GF-D8 (cell line): ENCODE results near the gene SGMS1.
"Not testable (repeated sequence)": the region's sequence is repeated elsewhere in the genome, so short reads cannot be mapped to it uniquely, and the experiment has no call there.

Experiments
- DNase-seq: peaks from one replicate; lab custom pipeline; 2025; lab: John Stamatoyannopoulos, UW

The SGMS1 gene

GRCh38 chr10:50580262-50580891 lies 43.4 kb downstream of the SGMS1 start:
- no peak for DNase-seq

GRCh38 chr10:50579491-50580261 lies 44.1 kb downstream of the SGMS1 start:
- no peak for DNase-seq

GRCh38 chr10:50578949-50579348 lies 44.8 kb downstream of the SGMS1 start:
- no peak for DNase-seq

DNA sequence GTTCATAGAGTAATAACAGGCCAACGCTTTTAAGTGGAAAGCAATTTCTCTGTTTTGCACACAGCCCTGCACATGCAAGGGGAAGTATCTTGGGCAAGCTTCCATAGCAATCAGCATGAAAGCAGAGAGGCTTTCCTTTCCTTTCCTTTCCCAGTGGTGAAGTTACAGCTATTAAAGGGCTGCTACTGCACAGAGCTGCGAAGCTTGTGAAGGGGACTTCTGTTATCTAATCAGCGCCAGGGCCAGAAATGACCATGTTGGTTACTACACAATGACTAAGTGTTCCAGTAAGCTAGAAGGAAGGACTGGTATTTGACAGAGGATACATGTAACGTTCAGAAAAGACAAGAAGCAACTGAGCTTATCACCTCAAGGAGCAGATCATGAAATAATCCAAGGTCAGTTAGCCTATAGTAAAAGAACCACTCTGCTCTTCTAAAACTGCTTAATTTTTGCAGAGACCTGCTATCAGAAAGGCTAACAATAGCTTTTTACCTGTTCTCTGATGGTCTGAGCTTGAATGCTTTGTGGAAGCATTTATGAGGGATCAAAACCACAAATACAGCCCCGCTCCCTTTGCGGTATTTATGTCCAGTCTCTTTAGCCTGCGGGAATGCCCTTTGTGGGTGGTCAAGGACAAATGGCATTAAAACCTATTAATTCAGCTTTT lies 45.9 kb downstream of the SGMS1 start:
- peak; percentile 95 for DNase-seq

DNA sequence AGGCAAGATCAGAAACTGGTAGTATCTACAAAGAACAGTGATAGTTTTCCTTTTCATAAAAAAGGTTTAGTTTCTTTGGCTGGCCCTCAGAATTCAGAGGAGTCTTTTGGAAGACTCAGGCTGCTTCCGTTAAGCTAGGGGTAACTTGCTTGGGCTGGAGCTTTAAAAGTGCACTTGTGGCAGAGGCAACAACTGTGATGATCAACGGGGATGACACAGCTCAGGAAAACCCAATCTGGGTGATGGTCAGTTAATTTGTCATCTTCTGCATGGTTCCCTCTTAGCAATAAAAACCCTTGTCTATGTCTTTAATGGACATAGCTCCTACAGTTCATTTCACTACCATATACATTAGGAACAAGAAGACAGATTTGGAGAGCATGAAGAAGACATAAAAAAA lies 46.7 kb downstream of the SGMS1 start:
- DNase-seq: no peak

GRCh38 chr10:50576245-50576815 lies 47.4 kb downstream of the SGMS1 start:
- no peak for DNase-seq

GRCh38 chr10:50575477-50576244 lies 48.1 kb downstream of the SGMS1 start:
- DNase-seq: no peak

GRCh38 chr10:50574931-50575330 lies 48.8 kb downstream of the SGMS1 start:
- no peak for DNase-seq

- DNase-seq: no peak
Observed at GRCh38 chr10:50574305-50574704, 49.5 kb downstream of the SGMS1 start.

- DNase-seq: no peak
Observed at GRCh38 chr10:50572017-50572491, 51.7 kb downstream of the SGMS1 start.

DNA sequence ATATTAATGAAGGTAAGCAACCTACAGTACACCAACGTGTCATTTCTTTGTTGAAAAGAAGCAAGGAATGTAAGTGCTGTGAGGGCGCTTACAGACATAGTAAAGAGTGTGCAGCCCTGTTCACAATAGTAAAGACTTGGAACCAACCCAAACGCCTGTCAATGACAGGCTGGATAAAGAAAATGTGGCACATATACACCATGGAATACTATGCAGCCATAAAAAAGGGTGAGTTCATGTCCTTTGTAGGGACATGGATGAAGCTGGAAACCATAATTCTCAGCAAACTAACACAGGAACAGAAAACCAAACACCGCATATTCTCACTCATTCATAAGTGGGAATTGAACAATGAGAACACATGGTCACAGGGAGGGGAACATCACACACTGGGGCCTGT lies 55.0 kb downstream of the SGMS1 start:
- not testable (repeated sequence) for DNase-seq

DNA sequence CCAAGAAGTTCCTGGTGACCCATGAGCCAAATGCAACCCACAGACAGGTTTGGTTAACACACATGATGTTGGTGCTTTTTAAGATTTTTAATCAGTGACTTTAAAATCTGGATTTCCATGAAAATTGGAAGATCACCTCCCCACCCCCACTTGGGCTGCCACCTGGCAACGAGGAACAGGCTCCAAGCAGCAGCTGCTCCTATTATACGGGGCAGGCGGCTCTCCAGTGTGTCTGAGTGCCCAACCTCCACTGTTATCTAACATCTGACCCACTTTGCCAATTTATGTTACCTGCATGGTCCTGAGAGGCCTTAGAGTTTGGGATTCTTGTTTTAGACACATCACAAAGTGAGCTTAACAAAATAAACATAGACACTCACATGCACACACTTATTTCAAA lies 56.4 kb downstream of the SGMS1 start:
- no peak for DNase-seq

DNA sequence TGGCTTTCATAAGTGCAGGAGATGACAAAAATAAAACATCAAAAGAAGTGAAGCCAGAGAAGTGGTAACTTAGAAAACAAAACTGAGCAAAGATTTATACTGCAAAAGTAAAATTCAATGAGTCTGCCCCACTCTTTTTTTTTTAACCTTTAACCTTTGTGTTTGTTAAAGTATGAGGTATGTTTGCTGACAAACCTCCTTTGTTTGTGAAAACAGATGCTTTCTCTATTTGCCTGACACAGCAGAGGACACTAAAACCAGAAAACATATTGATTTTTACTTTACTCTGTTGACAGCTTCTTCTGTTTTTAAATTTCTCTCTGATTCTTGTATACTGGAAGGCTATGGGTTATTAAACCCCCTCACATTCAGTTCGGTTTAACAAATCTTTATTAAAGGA lies 57.6 kb downstream of the SGMS1 start:
- no peak for DNase-seq

DNA sequence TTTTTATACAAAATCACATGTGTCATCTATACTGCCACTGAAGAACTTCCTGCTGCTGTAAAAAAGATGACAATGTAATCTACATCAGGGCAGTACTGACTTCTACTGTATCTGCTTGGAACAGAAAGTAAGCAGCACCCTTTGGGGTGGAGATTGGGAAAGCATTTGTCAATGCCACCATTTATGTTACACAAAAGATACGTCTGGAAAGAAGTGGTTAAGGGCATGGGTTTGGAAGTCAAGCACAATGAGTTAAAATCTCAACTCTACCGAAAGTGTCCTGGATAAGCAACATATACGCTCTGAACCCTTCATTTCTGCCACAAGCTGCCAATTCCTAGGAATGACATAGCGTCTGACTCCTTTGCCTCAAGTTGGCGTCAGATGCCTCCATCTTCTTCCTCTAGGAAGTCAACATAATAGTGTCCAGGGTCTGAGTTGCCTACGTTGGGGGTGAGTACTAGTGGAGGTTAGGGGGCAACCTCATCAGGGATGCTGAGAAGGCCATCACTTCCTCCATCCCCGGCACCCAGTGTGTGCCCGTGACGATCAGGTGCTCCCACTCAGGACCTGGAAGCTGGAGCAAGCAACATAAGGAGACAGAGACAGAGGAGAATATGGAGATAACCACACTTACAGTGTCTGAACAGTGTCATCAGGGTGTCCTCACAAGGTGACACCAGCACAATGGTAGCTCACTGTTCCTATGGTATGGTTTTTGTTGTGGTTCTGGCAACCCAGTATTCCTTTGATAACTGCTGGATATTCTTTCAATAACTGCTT lies 58.3 kb downstream of the SGMS1 start:
- DNase-seq: no peak

GRCh38 chr10:50563906-50564305 lies 59.9 kb downstream of the SGMS1 start:
- DNase-seq: no peak

- DNase-seq: no peak
Observed at GRCh38 chr10:50561816-50562215, 61.9 kb downstream of the SGMS1 start.

DNA sequence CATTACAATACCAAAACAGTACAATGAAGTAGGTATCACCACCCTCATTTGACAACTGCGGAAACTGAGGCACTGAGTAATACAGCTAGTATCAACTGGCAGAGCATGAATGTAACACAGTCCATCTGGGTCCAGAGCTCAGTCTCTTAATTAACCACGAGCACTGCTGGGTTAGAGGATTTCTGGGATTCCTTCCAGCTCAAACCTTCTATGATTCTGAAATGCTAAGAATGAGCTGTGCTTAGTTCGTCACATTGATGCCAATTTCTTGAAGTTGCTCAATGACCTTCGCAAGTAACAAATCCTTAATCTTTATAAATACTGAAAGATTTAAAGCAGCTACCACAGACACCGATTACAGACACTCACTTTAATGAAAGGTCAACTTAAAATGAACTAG lies 62.5 kb downstream of the SGMS1 start:
- no peak for DNase-seq

DNA sequence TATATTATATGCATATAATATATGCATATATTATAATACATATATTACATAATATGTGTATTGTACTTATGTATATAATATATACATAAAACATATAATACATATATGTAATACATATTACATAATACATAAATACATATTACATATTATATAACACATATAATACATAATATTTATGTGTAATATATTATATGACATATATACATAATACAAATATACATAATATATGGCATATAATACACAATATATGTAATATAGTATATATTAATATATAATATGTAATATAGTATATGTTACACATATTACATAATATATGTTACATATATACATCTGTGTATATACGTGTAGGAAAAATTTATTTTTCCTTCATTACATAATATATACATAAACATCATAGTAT lies 63.4 kb downstream of the SGMS1 start:
- DNase-seq: no peak

DNA sequence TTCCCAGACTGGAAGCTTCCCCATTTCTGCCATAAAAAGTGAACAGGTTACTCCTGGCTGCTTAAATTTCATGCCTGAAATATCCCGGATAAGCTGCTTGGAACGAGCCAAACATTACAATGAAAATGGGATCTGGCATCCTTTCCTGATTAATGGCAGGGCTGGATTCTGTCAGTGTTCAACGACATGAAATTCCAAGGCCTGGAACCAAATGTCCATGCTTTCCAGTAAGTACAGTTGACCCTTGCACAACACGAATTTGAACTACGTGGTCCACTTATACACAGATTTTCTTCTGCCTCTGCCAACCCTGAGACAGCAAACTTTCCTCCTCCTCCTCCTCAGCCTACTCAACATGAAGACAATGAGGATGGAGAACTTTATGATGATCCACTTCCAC lies 65.4 kb downstream of the SGMS1 start:
- no peak for DNase-seq

GRCh38 chr10:50557130-50557682 lies 66.5 kb downstream of the SGMS1 start:
- DNase-seq: no peak
